Medulla oblongata (tissue), 1 donor: Measurements from ENCODE around the gene PTK7.

Experiments
- DNase-seq: peaks from one replicate; pipeline ENCODE4 v3.0.0-alpha.2; 2015; ENCODE audit errors: extremely low spot score

PTK7 gene

GRCh38 chr6:43204271-43205105, 128.4 kb downstream of the PTK7 start:
- DNase-seq = no peak

GRCh38 chr6:43205849-43206248, 129.7 kb downstream of the PTK7 start:
- no peak for DNase-seq

DNA sequence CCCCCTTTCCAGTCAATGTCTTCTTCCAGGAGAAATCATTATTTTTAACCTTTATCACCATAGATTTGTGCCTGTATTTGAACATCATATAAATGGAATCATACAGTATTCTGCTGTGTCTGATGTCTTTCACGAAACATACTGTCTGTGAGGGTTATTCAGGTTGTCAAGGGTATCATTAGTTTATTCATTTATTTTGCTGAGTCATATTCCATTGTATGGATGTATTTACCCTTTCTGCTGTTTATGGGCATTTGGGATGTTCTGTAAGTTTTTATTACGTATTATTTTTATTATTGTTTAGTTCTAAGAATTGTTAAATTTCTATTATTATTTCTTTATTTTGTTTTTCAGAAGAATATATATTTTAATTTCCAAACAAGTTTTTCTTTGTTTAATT, 131.2 kb downstream of the PTK7 start:
- no peak for DNase-seq
